ENCODE measurements around the gene CROCC. TPM values are rescaled to one million over a fixed set of nuclear protein-coding genes. Genes with fewer than 3 reads are reported as not detected.

Gene CROCC
- total and polyA plus RNA-seq, 4 donors, result 2.9 to 8.3 (median 5.1) TPM

DNA sequence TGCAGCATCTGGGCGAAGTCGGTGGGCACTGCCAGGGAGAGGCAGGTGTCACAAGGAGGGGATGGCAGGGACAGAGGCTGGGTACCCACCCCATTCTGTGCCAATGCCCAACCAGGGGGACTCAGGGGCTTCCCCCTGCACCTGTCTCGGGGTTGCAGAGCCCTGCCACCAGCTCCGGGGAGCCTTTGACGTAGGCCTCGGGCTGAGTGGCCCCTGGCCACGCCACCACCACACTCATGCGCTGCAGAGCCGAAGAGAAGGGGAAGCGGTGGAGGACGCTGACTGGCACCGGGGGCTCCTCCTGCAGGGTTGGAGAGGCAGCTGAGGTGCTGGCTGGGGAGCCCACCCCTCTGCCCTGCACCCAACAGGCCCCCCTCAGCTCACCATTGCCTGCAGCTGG is 70.4 kb downstream of the CROCC start:
- no peak for DNase-seq (ENCODE audit: low spot score)
- peaks cover 2 to 26% (median 7%) of the 10 kb centered on the region in 4 donors for H3K36me3 ChIP-seq (ENCODE audit: control insufficient read depth in 4 of 4, insufficient read depth in 3 of 4, low read depth in 1 of 4, low read length in 3 of 4)
- H3K4me1 ChIP-seq (ENCODE audit: control insufficient read depth in 4 of 4, insufficient read depth in 4 of 4, low read length in 3 of 4), result no peaks in the 10 kb centered on the region
- no peak overlapping the region for H3K27ac ChIP-seq (ENCODE audit: low read depth in 1 of 2, low read length in 2 of 2)
- no peaks in the 10 kb centered on the region for H3K27me3 ChIP-seq (ENCODE audit: control insufficient read depth in 4 of 4, insufficient read depth in 4 of 4, low read length in 3 of 4)
- TF ChIP-seq HNF4A (conservative IDR thresholded peaks at IDR 0.05) (no peak), GABPA (IDR thresholded peaks at IDR 0.05 in 1 of 2, conservative IDR thresholded peaks at IDR 0.05 in 1 of 2) (no peak), TAF1 (conservative IDR thresholded peaks at IDR 0.05) (no peak), RXRA (IDR thresholded peaks at IDR 0.05) (no peak), JUND (IDR thresholded peaks at IDR 0.05) (no peak), FOXA2 (IDR thresholded peaks at IDR 0.05) (no peak), RAD21 (IDR thresholded peaks at IDR 0.05) (no peak), ZBTB33 (IDR thresholded peaks at IDR 0.05) (no peak)
- TF ChIP-seq, protein P1, sequence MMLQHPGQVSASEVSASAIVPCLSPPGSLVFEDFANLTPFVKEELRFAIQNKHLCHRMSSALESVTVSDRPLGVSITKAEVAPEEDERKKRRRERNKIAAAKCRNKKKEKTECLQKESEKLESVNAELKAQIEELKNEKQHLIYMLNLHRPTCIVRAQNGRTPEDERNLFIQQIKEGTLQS (IDR thresholded peaks at IDR 0.05), result no peak
- TF ChIP-seq, protein P2, sequence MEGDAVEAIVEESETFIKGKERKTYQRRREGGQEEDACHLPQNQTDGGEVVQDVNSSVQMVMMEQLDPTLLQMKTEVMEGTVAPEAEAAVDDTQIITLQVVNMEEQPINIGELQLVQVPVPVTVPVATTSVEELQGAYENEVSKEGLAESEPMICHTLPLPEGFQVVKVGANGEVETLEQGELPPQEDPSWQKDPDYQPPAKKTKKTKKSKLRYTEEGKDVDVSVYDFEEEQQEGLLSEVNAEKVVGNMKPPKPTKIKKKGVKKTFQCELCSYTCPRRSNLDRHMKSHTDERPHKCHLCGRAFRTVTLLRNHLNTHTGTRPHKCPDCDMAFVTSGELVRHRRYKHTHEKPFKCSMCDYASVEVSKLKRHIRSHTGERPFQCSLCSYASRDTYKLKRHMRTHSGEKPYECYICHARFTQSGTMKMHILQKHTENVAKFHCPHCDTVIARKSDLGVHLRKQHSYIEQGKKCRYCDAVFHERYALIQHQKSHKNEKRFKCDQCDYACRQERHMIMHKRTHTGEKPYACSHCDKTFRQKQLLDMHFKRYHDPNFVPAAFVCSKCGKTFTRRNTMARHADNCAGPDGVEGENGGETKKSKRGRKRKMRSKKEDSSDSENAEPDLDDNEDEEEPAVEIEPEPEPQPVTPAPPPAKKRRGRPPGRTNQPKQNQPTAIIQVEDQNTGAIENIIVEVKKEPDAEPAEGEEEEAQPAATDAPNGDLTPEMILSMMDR (IDR thresholded peaks at IDR 0.05; ENCODE audit: low read depth, low read length, missing input control), result no peak
- 96% methylated on average over 12 of the region's 12 CpGs for WGBS
- no peak overlapping the region for H3K9ac ChIP-seq (ENCODE audit: low read depth in 1 of 2, low read length in 2 of 2)
- H3K4me3 ChIP-seq (ENCODE audit: low read depth in 1 of 3, low read length in 3 of 3), result no peak overlapping the region
- no peaks in the 10 kb centered on the region for H3K9me3 ChIP-seq (ENCODE audit: control insufficient read depth in 4 of 4, low read length in 3 of 4)

GRCh38 chr1:16992675-16993074 is 70.9 kb downstream of the CROCC start:
- peaks cover 2 to 23% (median 6%) of the 10 kb centered on the region in 4 donors for H3K36me3 ChIP-seq (ENCODE audit: control insufficient read depth in 4 of 4, insufficient read depth in 3 of 4, low read depth in 1 of 4, low read length in 3 of 4)
- TF ChIP-seq HNF4G (IDR thresholded peaks at IDR 0.05), result no peak
- TF ChIP-seq TAF1 (conservative IDR thresholded peaks at IDR 0.05), result no peak
- TF ChIP-seq MAX (IDR thresholded peaks at IDR 0.05), result no peak
- TF ChIP-seq FOXA2 (IDR thresholded peaks at IDR 0.05), result no peak
- TF ChIP-seq SP1 (IDR thresholded peaks at IDR 0.05), result no peak
- TF ChIP-seq GABPA (IDR thresholded peaks at IDR 0.05 in 1 of 2, conservative IDR thresholded peaks at IDR 0.05 in 1 of 2), result no peak
- no peak for TF ChIP-seq NR2F2 (IDR thresholded peaks at IDR 0.05)
- TF ChIP-seq, protein P3, sequence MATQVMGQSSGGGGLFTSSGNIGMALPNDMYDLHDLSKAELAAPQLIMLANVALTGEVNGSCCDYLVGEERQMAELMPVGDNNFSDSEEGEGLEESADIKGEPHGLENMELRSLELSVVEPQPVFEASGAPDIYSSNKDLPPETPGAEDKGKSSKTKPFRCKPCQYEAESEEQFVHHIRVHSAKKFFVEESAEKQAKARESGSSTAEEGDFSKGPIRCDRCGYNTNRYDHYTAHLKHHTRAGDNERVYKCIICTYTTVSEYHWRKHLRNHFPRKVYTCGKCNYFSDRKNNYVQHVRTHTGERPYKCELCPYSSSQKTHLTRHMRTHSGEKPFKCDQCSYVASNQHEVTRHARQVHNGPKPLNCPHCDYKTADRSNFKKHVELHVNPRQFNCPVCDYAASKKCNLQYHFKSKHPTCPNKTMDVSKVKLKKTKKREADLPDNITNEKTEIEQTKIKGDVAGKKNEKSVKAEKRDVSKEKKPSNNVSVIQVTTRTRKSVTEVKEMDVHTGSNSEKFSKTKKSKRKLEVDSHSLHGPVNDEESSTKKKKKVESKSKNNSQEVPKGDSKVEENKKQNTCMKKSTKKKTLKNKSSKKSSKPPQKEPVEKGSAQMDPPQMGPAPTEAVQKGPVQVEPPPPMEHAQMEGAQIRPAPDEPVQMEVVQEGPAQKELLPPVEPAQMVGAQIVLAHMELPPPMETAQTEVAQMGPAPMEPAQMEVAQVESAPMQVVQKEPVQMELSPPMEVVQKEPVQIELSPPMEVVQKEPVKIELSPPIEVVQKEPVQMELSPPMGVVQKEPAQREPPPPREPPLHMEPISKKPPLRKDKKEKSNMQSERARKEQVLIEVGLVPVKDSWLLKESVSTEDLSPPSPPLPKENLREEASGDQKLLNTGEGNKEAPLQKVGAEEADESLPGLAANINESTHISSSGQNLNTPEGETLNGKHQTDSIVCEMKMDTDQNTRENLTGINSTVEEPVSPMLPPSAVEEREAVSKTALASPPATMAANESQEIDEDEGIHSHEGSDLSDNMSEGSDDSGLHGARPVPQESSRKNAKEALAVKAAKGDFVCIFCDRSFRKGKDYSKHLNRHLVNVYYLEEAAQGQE (IDR thresholded peaks at IDR 0.05), result no peak
- TF ChIP-seq RXRA (IDR thresholded peaks at IDR 0.05), result no peak
- no peak for TF ChIP-seq FOXA1 (IDR thresholded peaks at IDR 0.05)
- no peaks in the 10 kb centered on the region for H3K4me1 ChIP-seq (ENCODE audit: control insufficient read depth in 4 of 4, insufficient read depth in 4 of 4, low read length in 3 of 4)
- DNase-seq (ENCODE audit: low spot score), result no peak
- H3K27ac ChIP-seq (ENCODE audit: low read depth in 1 of 2, low read length in 2 of 2), result no peak overlapping the region
- H3K9ac ChIP-seq (ENCODE audit: low read depth in 1 of 2, low read length in 2 of 2), result no peak overlapping the region
- H3K4me3 ChIP-seq (ENCODE audit: low read depth in 1 of 3, low read length in 3 of 3), result no peak overlapping the region
- WGBS, result 96% methylated on average over 9 of the region's 9 CpGs
- H3K27me3 ChIP-seq (ENCODE audit: control insufficient read depth in 4 of 4, insufficient read depth in 4 of 4, low read length in 3 of 4), result no peaks in the 10 kb centered on the region
- no peaks in the 10 kb centered on the region for H3K9me3 ChIP-seq (ENCODE audit: control insufficient read depth in 4 of 4, low read length in 3 of 4)
